HG03520 (cell line): ENCODE measurements around the gene WDR62.

Source experiments
- ATAC-seq: cut with Tn5 transposase; IDR thresholded peaks from one replicate; pipeline ENCODE4 v1.9.1; 2021; ENCODE audit warnings: mild to moderate bottlenecking, moderate library complexity; ENCODE audit not compliant: unreplicated experiment

Gene WDR62

GRCh38 chr19:36054733-36055686 lies at the start of gene WDR62:
Gene WDR62 (plus strand): TSS chr19:36054897. CDS start chr19:36054972, 75 bp downstream.
- ATAC-seq, result peak; percentile 67

GRCh38 chr19:36006955-36007354 lies 47.7 kb upstream of the WDR62 start:
- no peak for ATAC-seq

GRCh38 chr19:36008336-36008978 lies 46.2 kb upstream of the WDR62 start, which contains the start of gene SYNE4:
Gene SYNE4 (minus strand): TSS chr19:36008813. CDS start chr19:36008681, 132 bp downstream.
- ATAC-seq, result no peak

- no peak for ATAC-seq
Observed at GRCh38 chr19:36009220-36009619, 45.5 kb upstream of the WDR62 start.

- ATAC-seq, result no peak
Observed at GRCh38 chr19:36009633-36010379, 44.9 kb upstream of the WDR62 start.

GRCh38 chr19:36010402-36010801 lies 44.3 kb upstream of the WDR62 start:
- ATAC-seq, result no peak

- no peak for ATAC-seq
Observed at GRCh38 chr19:36013280-36014011, 41.3 kb upstream of the WDR62 start.

- peak; percentile 96 for ATAC-seq
Observed at GRCh38 chr19:36014012-36014924, 40.4 kb upstream of the WDR62 start, which contains the start of gene ALKBH6. Gene ALKBH6 (minus strand): TSS chr19:36014213. CDS start chr19:36013397, 816 bp downstream.

GRCh38 chr19:36019061-36019670 lies 35.5 kb upstream of the WDR62 start:
- no peak for ATAC-seq

- no peak for ATAC-seq
Observed at GRCh38 chr19:36023432-36023831, 31.3 kb upstream of the WDR62 start.

- ATAC-seq, result no peak
Observed at GRCh38 chr19:36025541-36025940, 29.2 kb upstream of the WDR62 start.

- ATAC-seq, result no peak
Observed at GRCh38 chr19:36026091-36026876, 28.4 kb upstream of the WDR62 start.

GRCh38 chr19:36027696-36028095 lies 27.0 kb upstream of the WDR62 start:
- ATAC-seq, result no peak

GRCh38 chr19:36028313-36029041 lies 26.2 kb upstream of the WDR62 start:
- ATAC-seq, result no peak

GRCh38 chr19:36030264-36031148 lies 24.2 kb upstream of the WDR62 start:
- no peak for ATAC-seq

GRCh38 chr19:36031308-36031707 lies 23.4 kb upstream of the WDR62 start:
- no peak for ATAC-seq
